VCaP (cell line): ENCODE measurements around the gene FGR.

ENCODE experiments used
- H3K27ac ChIP-seq: fragments of 450-650 bp; 2 replicates; pipeline ENCODE4 v1.5.1; 2017
- TF ChIP-seq, protein P1 (sequence below): fragments of 450-650 bp; conservative IDR thresholded peaks from 2 replicates; pipeline ENCODE4 v1.5.1; 2017; ENCODE audit warnings: mild to moderate bottlenecking, moderate library complexity

The FGR gene

GRCh38 chr1:27665016-27665651 lies 30.1 kb upstream of the FGR start:
- no peak overlapping the region for H3K27ac ChIP-seq

DNA sequence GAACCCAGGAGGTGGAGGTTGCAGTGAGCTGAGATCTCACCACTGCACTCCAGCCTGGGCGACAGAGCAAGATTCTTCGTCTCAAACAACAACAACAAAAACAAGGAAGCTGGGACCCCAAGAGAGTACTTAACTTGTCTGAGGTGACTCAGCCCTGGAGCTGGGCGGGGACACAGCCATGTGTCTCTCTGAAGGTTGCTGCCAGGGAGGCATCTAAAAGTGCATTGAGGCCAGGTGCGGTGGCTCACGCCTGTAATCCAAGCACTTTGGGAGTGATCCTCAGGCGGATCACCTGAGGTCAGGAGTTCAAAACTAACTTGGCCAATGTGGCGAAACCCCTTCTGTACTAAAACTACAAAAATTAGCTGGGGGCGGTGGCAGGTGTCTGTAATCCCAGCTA lies 29.3 kb upstream of the FGR start:
- no peak overlapping the region for H3K27ac ChIP-seq
- TF ChIP-seq, protein P1, sequence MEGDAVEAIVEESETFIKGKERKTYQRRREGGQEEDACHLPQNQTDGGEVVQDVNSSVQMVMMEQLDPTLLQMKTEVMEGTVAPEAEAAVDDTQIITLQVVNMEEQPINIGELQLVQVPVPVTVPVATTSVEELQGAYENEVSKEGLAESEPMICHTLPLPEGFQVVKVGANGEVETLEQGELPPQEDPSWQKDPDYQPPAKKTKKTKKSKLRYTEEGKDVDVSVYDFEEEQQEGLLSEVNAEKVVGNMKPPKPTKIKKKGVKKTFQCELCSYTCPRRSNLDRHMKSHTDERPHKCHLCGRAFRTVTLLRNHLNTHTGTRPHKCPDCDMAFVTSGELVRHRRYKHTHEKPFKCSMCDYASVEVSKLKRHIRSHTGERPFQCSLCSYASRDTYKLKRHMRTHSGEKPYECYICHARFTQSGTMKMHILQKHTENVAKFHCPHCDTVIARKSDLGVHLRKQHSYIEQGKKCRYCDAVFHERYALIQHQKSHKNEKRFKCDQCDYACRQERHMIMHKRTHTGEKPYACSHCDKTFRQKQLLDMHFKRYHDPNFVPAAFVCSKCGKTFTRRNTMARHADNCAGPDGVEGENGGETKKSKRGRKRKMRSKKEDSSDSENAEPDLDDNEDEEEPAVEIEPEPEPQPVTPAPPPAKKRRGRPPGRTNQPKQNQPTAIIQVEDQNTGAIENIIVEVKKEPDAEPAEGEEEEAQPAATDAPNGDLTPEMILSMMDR, result no peak

More at GRCh38 chr1:27665016-27665651, 30.1 kb upstream of the FGR start:
- TF ChIP-seq, protein P1, result no peak

GRCh38 chr1:27662707-27663393 lies 27.9 kb upstream of the FGR start:
- TF ChIP-seq, protein P1, result peak; percentile 94
- H3K27ac ChIP-seq, result no peak overlapping the region

GRCh38 chr1:27662261-27662660 lies 27.3 kb upstream of the FGR start:
- no peak overlapping the region for H3K27ac ChIP-seq

GRCh38 chr1:27661412-27662075 lies 26.6 kb upstream of the FGR start:
- H3K27ac ChIP-seq, result no peak overlapping the region
- TF ChIP-seq, protein P1, result no peak

More at GRCh38 chr1:27662261-27662660, 27.3 kb upstream of the FGR start:
- TF ChIP-seq, protein P1, result no peak

- TF ChIP-seq, protein P1, result no peak
- H3K27ac ChIP-seq, result peak overlapping the region; percentile 30; the same call in 1 of the 2 replicates
Measured at GRCh38 chr1:27660300-27660835, 25.4 kb upstream of the FGR start.
